ENCODE measurements around the gene SIM2. TPM values are rescaled to one million over a fixed set of nuclear protein-coding genes. Genes with fewer than 3 reads are reported as not detected.
"Not testable (repeated sequence)": the region's sequence is repeated elsewhere in the genome, so short reads cannot be mapped to it uniquely, and the experiment has no call there.

SIM2 gene
- total and polyA plus RNA-seq, 2 donors, result 0.06 to 0.63 TPM

GRCh38 chr21:36672296-36672695 is 26.6 kb upstream of the SIM2 start:
- not testable (repeated sequence) for DNase-seq (ENCODE audit: extremely low spot score); H3K36me3 ChIP-seq (ENCODE audit: insufficient read depth); H3K4me3 ChIP-seq (ENCODE audit: low read depth, low read length); H3K4me1 ChIP-seq (ENCODE audit: insufficient read depth); H3K27ac ChIP-seq (ENCODE audit: low read depth)
- WGBS, result 73% methylated on average over 2 of the region's 2 CpGs

GRCh38 chr21:36672737-36673136 is 26.2 kb upstream of the SIM2 start:
- Histone ChIP-seq H3K27ac (ENCODE audit: low read depth) (no peak overlapping the region), H3K4me3 (ENCODE audit: low read depth, low read length) (no peak overlapping the region), H3K36me3 (ENCODE audit: insufficient read depth) (no peaks in the 10 kb centered on the region), H3K4me1 (ENCODE audit: insufficient read depth) (no peaks in the 10 kb centered on the region)
- 78% methylated on average over 5 of the region's 5 CpGs for WGBS
- no peak for DNase-seq (ENCODE audit: extremely low spot score)

DNA sequence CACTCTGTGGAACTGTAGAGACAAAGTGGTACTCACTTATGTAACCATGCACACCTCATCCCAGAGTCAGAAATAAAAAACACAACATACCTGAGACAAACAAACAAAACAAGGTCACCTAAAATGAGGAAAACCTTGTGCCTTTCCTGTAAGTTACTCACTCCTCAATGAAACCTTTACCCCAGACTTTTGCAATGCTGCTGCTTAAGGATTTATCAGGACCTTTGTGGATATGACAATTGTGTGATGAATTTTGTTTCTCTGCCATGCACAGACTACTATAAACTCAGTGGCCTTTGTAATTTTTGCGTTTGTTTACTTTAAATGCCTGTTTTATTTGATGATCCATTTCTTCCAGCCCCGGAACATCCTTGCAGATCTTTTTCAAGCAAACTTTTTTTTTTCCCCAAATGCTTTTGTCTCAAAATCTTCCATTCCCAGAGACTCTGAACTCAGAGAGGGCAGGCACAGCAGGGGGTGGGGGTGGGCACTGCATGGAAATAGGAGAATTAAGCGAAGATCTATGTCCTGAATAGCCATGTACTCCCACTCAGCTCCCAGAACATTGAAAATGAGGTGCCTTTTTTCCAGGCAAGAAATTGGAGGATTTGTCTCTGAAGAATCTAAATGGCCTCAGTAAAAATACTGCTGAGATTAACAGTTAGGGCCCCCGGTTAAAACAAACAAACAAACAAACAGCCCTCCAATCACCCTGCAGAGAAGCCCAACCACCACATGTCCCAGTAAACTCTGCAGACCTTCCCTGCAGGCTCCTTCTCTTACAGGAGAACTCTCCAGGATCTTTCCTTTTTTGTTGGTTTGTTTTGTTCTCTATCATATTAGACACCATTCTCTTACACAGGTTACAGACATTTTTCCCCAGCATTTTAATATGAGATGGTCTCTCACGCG is 22.6 kb upstream of the SIM2 start:
- no peak overlapping the region for H3K4me3 ChIP-seq (ENCODE audit: low read depth, low read length)
- no peaks in the 10 kb centered on the region for H3K4me1 ChIP-seq (ENCODE audit: insufficient read depth)
- DNase-seq (ENCODE audit: extremely low spot score), result no peak
- H3K36me3 ChIP-seq (ENCODE audit: insufficient read depth), result no peaks in the 10 kb centered on the region
- H3K27ac ChIP-seq (ENCODE audit: low read depth), result no peak overlapping the region
- 47% methylated on average over 6 of the region's 6 CpGs for WGBS

GRCh38 chr21:36677443-36677842 is 21.5 kb upstream of the SIM2 start:
- H3K4me3 ChIP-seq (ENCODE audit: low read depth, low read length), result no peak overlapping the region
- WGBS, result 61% methylated on average over 2 of the region's 2 CpGs
- H3K27ac ChIP-seq (ENCODE audit: low read depth), result no peak overlapping the region
- no peaks in the 10 kb centered on the region for H3K36me3 ChIP-seq (ENCODE audit: insufficient read depth)
- H3K4me1 ChIP-seq (ENCODE audit: insufficient read depth), result no peaks in the 10 kb centered on the region
- no peak for DNase-seq (ENCODE audit: extremely low spot score)

GRCh38 chr21:36678538-36678937 is 20.4 kb upstream of the SIM2 start:
- Histone ChIP-seq H3K27ac (ENCODE audit: low read depth) (no peak overlapping the region), H3K4me1 (ENCODE audit: insufficient read depth) (no peaks in the 10 kb centered on the region), H3K4me3 (ENCODE audit: low read depth, low read length) (no peak overlapping the region), H3K36me3 (ENCODE audit: insufficient read depth) (no peaks in the 10 kb centered on the region)
- DNase-seq (ENCODE audit: extremely low spot score), result no peak
- 91% methylated on average over 2 of the region's 2 CpGs for whole genome bisulfite sequencing

GRCh38 chr21:36681117-36681631 is 17.7 kb upstream of the SIM2 start:
- 89% methylated on average over 2 of the region's 2 CpGs for WGBS
- no peak overlapping the region for H3K4me3 ChIP-seq (ENCODE audit: low read depth, low read length)
- DNase-seq (ENCODE audit: extremely low spot score), result no peak
- H3K4me1 ChIP-seq (ENCODE audit: insufficient read depth), result no peaks in the 10 kb centered on the region
- H3K36me3 ChIP-seq (ENCODE audit: insufficient read depth), result no peaks in the 10 kb centered on the region
- H3K27ac ChIP-seq (ENCODE audit: low read depth), result no peak overlapping the region

DNA sequence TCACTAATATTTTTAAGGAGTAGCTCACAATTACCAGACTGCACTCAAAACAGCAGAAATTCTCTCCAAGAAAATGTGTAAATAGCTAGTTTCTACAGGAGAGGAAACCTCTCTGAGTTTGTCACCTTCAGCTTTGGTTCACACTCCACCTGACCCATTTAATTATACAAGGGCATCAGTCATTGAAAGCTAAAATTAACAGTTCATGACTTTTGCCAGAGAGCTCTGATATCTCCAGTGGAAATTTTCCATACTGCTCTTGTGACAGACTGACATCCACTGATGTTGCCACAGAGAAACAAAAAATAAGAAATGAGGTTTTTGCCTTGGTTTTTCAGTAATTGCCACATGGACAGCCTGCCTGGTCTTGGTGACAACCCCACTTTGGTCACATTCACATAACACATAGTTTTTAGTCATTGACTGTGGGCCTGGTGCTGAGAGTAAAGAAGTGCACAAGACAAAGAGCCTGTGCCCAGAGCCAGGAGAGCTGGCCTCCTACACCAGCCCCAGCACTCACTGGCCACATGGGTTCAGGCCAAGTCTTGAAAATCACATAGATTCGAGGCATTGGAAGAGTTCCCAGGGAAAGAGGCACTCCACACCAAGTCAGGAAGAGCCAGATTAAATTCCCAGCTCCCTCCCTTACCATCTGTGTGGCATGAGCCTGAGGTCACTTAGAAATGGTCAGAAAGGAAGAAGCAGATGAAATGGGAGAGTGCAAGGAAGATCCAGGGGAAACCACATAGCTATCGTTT is 13.8 kb upstream of the SIM2 start:
- 34% methylated on average over 2 of the region's 2 CpGs for WGBS
- Histone ChIP-seq H3K27ac (ENCODE audit: low read depth) (no peak overlapping the region), H3K4me1 (ENCODE audit: insufficient read depth) (no peaks in the 10 kb centered on the region), H3K4me3 (ENCODE audit: low read depth, low read length) (no peak overlapping the region), H3K36me3 (ENCODE audit: insufficient read depth) (no peaks in the 10 kb centered on the region)
- DNase-seq (ENCODE audit: extremely low spot score), result no peak

- H3K27ac ChIP-seq (ENCODE audit: low read depth), result no peak overlapping the region
- no peaks in the 10 kb centered on the region for H3K4me1 ChIP-seq (ENCODE audit: insufficient read depth)
- 86% methylated on average over 6 of the region's 6 CpGs for WGBS
- no peak for DNase-seq (ENCODE audit: extremely low spot score)
- no peak overlapping the region for H3K4me3 ChIP-seq (ENCODE audit: low read depth, low read length)
- H3K36me3 ChIP-seq (ENCODE audit: insufficient read depth), result no peaks in the 10 kb centered on the region
These were observed 12.0 kb upstream of the SIM2 start for GRCh38 chr21:36686955-36687354.

DNA sequence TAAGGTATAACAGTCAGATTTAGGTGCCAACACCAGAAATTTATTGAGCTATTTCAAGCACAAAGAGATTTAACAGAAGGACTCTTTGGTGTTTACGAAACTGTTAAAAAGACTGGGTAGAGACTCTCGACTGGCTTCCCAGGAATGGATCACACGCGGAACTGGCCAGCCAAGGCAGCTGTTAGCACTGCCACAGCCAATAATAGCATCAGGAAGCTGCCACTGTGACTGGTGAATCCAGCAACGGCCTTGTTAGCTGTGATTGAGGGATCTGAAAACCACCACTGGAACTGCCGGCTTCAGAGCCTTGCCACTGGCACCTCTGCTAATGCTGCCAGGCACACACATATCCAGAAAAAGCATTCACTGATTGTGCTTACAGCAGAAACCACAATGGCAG is 10.6 kb upstream of the SIM2 start:
- 57% methylated on average over 6 of the region's 6 CpGs for WGBS
- Histone ChIP-seq H3K36me3 (ENCODE audit: insufficient read depth) (no peaks in the 10 kb centered on the region), H3K27ac (ENCODE audit: low read depth) (no peak overlapping the region), H3K4me1 (ENCODE audit: insufficient read depth) (no peaks in the 10 kb centered on the region), H3K4me3 (ENCODE audit: low read depth, low read length) (no peak overlapping the region)
- no peak for DNase-seq (ENCODE audit: extremely low spot score)

DNA sequence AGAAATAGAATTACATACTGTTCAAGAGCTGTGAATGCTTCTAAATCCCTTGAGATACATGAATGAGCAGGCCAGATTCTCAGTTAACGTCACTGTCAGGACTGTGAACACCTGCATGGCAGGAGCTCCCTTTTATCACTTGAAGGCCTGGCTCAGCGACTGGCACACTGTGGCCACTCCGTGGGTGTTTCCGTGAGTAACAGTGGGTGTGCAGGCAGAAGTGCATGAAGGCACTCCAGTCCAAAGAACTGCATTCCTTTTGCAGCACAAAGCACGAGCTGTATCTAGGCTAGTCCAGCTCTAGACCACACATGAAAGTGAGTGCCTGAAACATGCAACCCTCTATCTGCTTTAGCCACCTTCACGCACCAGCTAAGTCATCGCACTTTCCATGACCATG is 9.6 kb upstream of the SIM2 start:
- 76% methylated on average over 7 of the region's 7 CpGs for WGBS
- DNase-seq (ENCODE audit: extremely low spot score), result no peak
- no peaks in the 10 kb centered on the region for H3K36me3 ChIP-seq (ENCODE audit: insufficient read depth)
- H3K27ac ChIP-seq (ENCODE audit: low read depth), result no peak overlapping the region
- no peak overlapping the region for H3K4me3 ChIP-seq (ENCODE audit: low read depth, low read length)
- H3K4me1 ChIP-seq (ENCODE audit: insufficient read depth), result no peaks in the 10 kb centered on the region

DNA sequence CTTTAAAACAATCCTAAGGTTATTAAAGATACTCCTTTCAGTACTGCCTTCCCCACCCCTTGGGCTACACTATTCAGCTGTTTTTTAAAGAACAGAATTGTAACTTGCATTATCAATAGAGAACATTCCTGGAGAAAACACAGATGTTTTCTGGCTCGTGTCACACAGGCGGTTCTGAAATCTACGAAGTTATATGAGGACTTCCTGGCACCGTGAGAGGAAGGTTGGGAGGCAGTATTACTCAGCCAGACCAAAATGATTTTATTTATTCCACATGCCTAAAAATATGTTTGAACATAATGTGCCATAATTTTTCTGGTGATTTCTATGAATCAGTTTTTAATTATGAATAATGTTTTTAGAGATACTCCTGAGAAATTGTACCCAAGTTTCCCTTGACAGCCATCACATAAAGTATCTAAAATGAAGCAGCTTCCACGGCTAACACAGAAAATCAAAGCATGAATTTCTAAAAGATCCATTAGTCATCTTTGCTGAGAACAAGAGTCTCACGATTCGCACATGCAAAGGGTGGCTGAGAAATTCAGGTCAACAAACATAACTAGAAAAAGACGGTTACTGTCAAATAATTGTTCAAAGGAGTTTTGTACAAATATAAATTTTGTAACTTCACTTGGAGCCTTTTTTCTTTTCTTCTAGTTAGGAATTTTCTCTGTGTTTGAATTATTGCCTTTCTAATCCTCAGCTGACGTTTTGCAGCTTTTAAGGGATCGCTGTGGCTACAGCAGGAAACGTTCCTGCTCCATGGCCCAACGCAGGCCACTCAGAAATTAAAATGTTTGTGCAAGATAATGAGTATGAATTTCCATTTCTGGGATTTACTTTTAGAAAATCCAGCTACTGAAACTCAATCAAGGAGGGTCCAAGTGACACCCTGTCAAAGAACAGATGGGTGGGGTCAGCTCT is 8.0 kb upstream of the SIM2 start:
- no peak overlapping the region for H3K4me3 ChIP-seq (ENCODE audit: low read depth, low read length)
- H3K27ac ChIP-seq (ENCODE audit: low read depth), result no peak overlapping the region
- H3K36me3 ChIP-seq (ENCODE audit: insufficient read depth), result no peaks in the 10 kb centered on the region
- H3K4me1 ChIP-seq (ENCODE audit: insufficient read depth), result no peaks in the 10 kb centered on the region
- 20% methylated on average over 12 of the region's 12 CpGs for WGBS
- DNase-seq (ENCODE audit: extremely low spot score), result no peak

- Histone ChIP-seq H3K4me3 (ENCODE audit: low read depth, low read length) (no peak overlapping the region), H3K4me1 (ENCODE audit: insufficient read depth) (no peaks in the 10 kb centered on the region), H3K27ac (ENCODE audit: low read depth) (no peak overlapping the region), H3K36me3 (ENCODE audit: insufficient read depth) (no peaks in the 10 kb centered on the region)
- 18% methylated on average over 18 of the region's 18 CpGs for whole genome bisulfite sequencing
- no peak for DNase-seq (ENCODE audit: extremely low spot score)
These were observed 7.3 kb upstream of the SIM2 start for GRCh38 chr21:36691555-36692041.
